HG02973 (cell line): ENCODE data around the gene MAT1A.

Experiments used
- ATAC-seq: cut with Tn5 transposase; IDR thresholded peaks from one replicate; pipeline ENCODE4 v1.9.1; 2021; ENCODE audit warnings: moderate library complexity; ENCODE audit not compliant: unreplicated experiment

The MAT1A gene

GRCh38 chr10:80283119-80283518 is 6.3 kb downstream of the MAT1A start:
- ATAC-seq, result no peak

- no peak for ATAC-seq
Observed at GRCh38 chr10:80281784-80282765, 7.4 kb downstream of the MAT1A start.

GRCh38 chr10:80281292-80281691 is 8.2 kb downstream of the MAT1A start:
- ATAC-seq, result no peak

GRCh38 chr10:80280071-80280800 is 9.2 kb downstream of the MAT1A start:
- no peak for ATAC-seq

- no peak for ATAC-seq
Observed at GRCh38 chr10:80279146-80279545, 10.3 kb downstream of the MAT1A start.

- no peak for ATAC-seq
Observed at GRCh38 chr10:80278480-80278879, 11.0 kb downstream of the MAT1A start.

- no peak for ATAC-seq
Observed at GRCh38 chr10:80277567-80278250, 11.7 kb downstream of the MAT1A start.

- ATAC-seq, result no peak
Observed at GRCh38 chr10:80277016-80277415, 12.4 kb downstream of the MAT1A start.

- ATAC-seq, result no peak
Observed at GRCh38 chr10:80276335-80276734, 13.1 kb downstream of the MAT1A start.

GRCh38 chr10:80275756-80276155 is 13.7 kb downstream of the MAT1A start:
- no peak for ATAC-seq

- no peak for ATAC-seq
Observed at GRCh38 chr10:80275135-80275498, 14.3 kb downstream of the MAT1A start.

- ATAC-seq, result no peak
Observed at GRCh38 chr10:80274396-80275134, 14.9 kb downstream of the MAT1A start.

GRCh38 chr10:80273523-80274170 is 15.8 kb downstream of the MAT1A start:
- no peak for ATAC-seq

- ATAC-seq, result no peak
Observed at GRCh38 chr10:80272793-80273522, 16.5 kb downstream of the MAT1A start.

GRCh38 chr10:80271416-80271815 is 18.0 kb downstream of the MAT1A start:
- ATAC-seq, result no peak

- no peak for ATAC-seq
Observed at GRCh38 chr10:80270887-80271286, 18.6 kb downstream of the MAT1A start.

GRCh38 chr10:80268938-80269588 is 20.4 kb downstream of the MAT1A start:
- no peak for ATAC-seq

GRCh38 chr10:80268266-80268665 is 21.2 kb downstream of the MAT1A start:
- no peak for ATAC-seq

- no peak for ATAC-seq
Observed at GRCh38 chr10:80266513-80266863, 23.0 kb downstream of the MAT1A start.
